Effector CD8-positive, alpha-beta T cell (primary cell): ENCODE data around the gene CLEC14A.

Experiments
- DNase-seq: peaks from one replicate; lab custom pipeline; 2025; lab: John Stamatoyannopoulos, UW

Gene CLEC14A

GRCh38 chr14:38205949-38206665, 49.8 kb downstream of the CLEC14A start:
- DNase-seq: no peak

GRCh38 chr14:38205119-38205813, 50.6 kb downstream of the CLEC14A start:
- DNase-seq: no peak

GRCh38 chr14:38204719-38205115, 51.2 kb downstream of the CLEC14A start:
- no peak for DNase-seq
